GM12892 (cell line): ENCODE results near the gene NECTIN3.

ENCODE experiments used
- DNase-seq: peaks from one replicate; pipeline ENCODE4 v3.0.0; 2011; ENCODE audit not compliant: insufficient read length
- FAIRE-seq: peaks from 2 replicates; lab custom pipeline; 2011; peaks lifted over from hg19 to GRCh38; lab: Jason Lieb, UNC
- POLR2A ChIP-seq: IDR thresholded peaks from 2 replicates; pipeline ENCODE4 v1.6.1; 2011; ENCODE audit warnings: low read depth, low read length, control low read depth
- POLR2AphosphoS5 ChIP-seq: IDR thresholded peaks from 2 replicates; pipeline ENCODE4 v1.6.1; 2011; ENCODE audit warnings: low read depth, low read length, control low read depth
- TAF1 ChIP-seq: IDR thresholded peaks from 2 replicates; pipeline ENCODE4 v1.6.1; 2011; ENCODE audit warnings: low read depth, mild to moderate bottlenecking, control low read depth, low read length, borderline replicate concordance

The NECTIN3 gene

GRCh38 chr3:111215481-111215880, 143.9 kb downstream of the NECTIN3 start:
- no peak for FAIRE-seq
- DNase-seq, result no peak
- TF ChIP-seq POLR2A (no peak), POLR2AphosphoS5 (no peak), TAF1 (no peak)

GRCh38 chr3:111218615-111219014, 147.0 kb downstream of the NECTIN3 start:
- no peak for FAIRE-seq
- TF ChIP-seq POLR2A (no peak), TAF1 (no peak), POLR2AphosphoS5 (no peak)
- no peak for DNase-seq

DNA sequence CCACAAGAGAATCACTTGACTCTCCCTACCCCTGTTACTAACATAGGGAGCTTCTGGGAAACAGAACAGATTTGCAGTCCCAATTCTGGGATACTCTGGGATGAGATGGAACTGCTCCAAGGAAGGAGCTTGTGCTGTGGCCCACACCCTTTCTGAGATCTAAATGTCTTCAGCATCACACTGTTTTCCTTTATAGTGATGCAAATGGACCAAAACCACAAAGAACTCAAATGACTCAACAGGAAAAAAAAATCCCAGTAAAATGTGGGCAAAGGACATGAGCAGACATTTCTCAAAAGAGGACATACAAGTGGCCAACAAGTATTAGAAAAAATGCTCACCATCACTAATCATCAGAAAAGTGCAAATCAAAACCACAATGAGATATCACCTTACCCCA, 155.6 kb downstream of the NECTIN3 start:
- DNase-seq, result no peak
- no peak for FAIRE-seq
- TF ChIP-seq TAF1 (no peak), POLR2AphosphoS5 (no peak), POLR2A (no peak)

DNA sequence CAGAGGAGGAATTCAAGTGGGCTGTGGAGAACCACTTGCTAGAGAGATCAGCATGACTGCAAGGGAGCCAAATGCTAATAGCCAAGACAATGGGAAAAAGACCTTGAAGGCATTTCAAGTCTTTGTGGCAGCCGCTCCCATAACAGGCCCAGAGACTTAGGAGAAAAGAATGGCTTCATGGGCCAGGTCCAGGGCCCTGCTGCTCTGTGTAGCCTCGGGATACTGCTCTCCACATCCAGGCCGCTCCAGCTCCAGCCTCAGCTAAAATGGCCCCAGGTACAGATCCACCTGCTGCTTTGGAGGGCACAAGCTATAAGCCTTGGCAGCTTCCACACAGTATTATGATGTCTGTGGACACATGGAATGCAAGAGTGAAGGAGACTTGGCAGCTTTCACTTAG, 157.7 kb downstream of the NECTIN3 start:
- DNase-seq, result no peak
- no peak for TF ChIP-seq POLR2AphosphoS5
- TF ChIP-seq TAF1, result no peak
- no peak for FAIRE-seq

DNA sequence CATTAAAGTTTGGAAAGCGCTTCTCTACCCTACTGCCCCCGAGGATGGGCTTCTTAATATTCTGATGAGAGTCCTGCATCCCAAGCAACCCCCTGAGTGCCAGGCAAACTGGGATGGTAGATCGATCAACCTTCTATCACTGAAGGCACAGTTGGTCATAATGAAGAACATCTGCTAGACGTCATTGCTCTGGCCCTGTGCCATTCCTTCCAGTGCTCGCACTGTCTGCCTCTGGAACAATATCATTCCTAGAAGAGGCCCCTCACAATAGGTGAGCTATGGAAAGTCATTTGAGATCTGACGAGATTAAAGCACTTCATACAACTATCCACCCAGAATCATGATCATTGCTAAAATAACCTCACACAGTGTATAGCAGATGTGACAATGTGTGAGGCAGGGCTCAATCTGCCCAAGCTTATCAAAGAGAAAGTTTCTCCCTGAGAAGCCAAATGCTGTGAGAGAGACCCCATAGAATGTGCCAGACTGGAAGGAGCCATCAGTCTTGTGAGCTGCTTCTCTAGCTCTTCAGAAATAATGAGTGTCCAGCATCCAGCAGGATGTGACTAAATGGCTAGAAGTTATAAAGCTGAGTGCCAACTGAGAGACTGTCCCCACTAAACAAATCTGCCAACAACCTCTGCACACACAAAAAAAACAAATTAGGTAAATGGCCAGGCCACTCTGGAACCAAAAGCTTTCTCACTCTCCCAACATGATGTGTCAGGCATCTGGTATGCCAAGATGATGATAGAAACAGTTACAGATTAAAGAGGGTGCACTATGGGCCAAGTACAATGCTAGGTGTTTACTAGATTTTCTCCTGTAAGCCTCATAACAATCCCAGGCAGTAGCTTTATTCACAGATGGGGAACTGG, 165.5 kb downstream of the NECTIN3 start:
- no peak for DNase-seq
- no peak for TF ChIP-seq TAF1
- TF ChIP-seq POLR2A, result no peak
- no peak for TF ChIP-seq POLR2AphosphoS5
- no peak for FAIRE-seq

- FAIRE-seq (no peak), DNase-seq (no peak)
- TF ChIP-seq POLR2A, result no peak
- TF ChIP-seq TAF1, result no peak
- TF ChIP-seq POLR2AphosphoS5, result no peak
Measured at GRCh38 chr3:111237946-111238345, 166.3 kb downstream of the NECTIN3 start.

- FAIRE-seq, result no peak
Measured at GRCh38 chr3:111238885-111239284, 167.3 kb downstream of the NECTIN3 start.

GRCh38 chr3:111241960-111242359, 170.3 kb downstream of the NECTIN3 start:
- FAIRE-seq (no peak), DNase-seq (no peak)
- no peak for TF ChIP-seq TAF1
- no peak for TF ChIP-seq POLR2A
- TF ChIP-seq POLR2AphosphoS5, result no peak

More at GRCh38 chr3:111238885-111239284, 167.3 kb downstream of the NECTIN3 start:
- no peak for DNase-seq
- TF ChIP-seq POLR2A, result no peak
- TF ChIP-seq POLR2AphosphoS5, result no peak
- no peak for TF ChIP-seq TAF1
